Measurements from ENCODE around the gene ABCC8.

ABCC8 gene

GRCh38 chr11:17519061-17519885 lies 42.6 kb upstream of the ABCC8 start:
- no peak overlapping the region for H3K4me3 ChIP-seq (ENCODE audit: low read length)
- no peak for DNase-seq (ENCODE audit: low read depth)
- TF ChIP-seq CTCF (IDR thresholded peaks at IDR 0.05; ENCODE audit: insufficient read depth, low read depth, low read length, missing control alignments) = no peak

- H3K4me3 ChIP-seq (ENCODE audit: low read length) = no peak overlapping the region
- no peak for DNase-seq (ENCODE audit: low read depth)
- no peak for TF ChIP-seq CTCF (IDR thresholded peaks at IDR 0.05; ENCODE audit: insufficient read depth, low read depth, low read length, missing control alignments)
Observed at GRCh38 chr11:17518366-17518765, 41.7 kb upstream of the ABCC8 start.

GRCh38 chr11:17517186-17517585 lies 40.5 kb upstream of the ABCC8 start:
- DNase-seq (ENCODE audit: low read depth) = no peak
- TF ChIP-seq CTCF (IDR thresholded peaks at IDR 0.05; ENCODE audit: insufficient read depth, low read depth, low read length, missing control alignments) = no peak
- no peak overlapping the region for H3K4me3 ChIP-seq (ENCODE audit: low read length)

- no peak for TF ChIP-seq CTCF (IDR thresholded peaks at IDR 0.05; ENCODE audit: insufficient read depth, low read depth, low read length, missing control alignments)
- no peak for DNase-seq (ENCODE audit: low read depth)
- no peak overlapping the region for H3K4me3 ChIP-seq (ENCODE audit: low read length)
Observed at GRCh38 chr11:17516551-17517150, 40.0 kb upstream of the ABCC8 start.

GRCh38 chr11:17515443-17516176 lies 39.0 kb upstream of the ABCC8 start:
- no peak for TF ChIP-seq CTCF (IDR thresholded peaks at IDR 0.05; ENCODE audit: insufficient read depth, low read depth, low read length, missing control alignments)

GRCh38 chr11:17514476-17514875 lies 37.8 kb upstream of the ABCC8 start:
- H3K4me3 ChIP-seq (ENCODE audit: low read length) = no peak overlapping the region
- no peak for DNase-seq (ENCODE audit: low read depth)
- TF ChIP-seq CTCF (IDR thresholded peaks at IDR 0.05; ENCODE audit: insufficient read depth, low read depth, low read length, missing control alignments) = no peak

More at GRCh38 chr11:17515443-17516176, 39.0 kb upstream of the ABCC8 start:
- no peak for DNase-seq (ENCODE audit: low read depth)
- no peak overlapping the region for H3K4me3 ChIP-seq (ENCODE audit: low read length)

Measured in epithelial cell of esophagus (primary cell).